Body of pancreas (tissue), 4 donors: Measurements from ENCODE around the gene DNAJC11. TPM values are rescaled to one million over a fixed set of nuclear protein-coding genes. Genes with fewer than 3 reads are reported as not detected.

ENCODE experiments used
- ATAC-seq: fragments of 150-250 bp; one replicate; pipeline ENCODE4 v1.9.1; 2016
- DNase-seq, 4 donors: peaks; one replicate each; pipeline ENCODE4 v3.0.0-alpha.2; 2019
- H3K27ac ChIP-seq, 4 donors: fragments of 200-600 bp; sonication (generic); 1 replicate in 3 of 4; 2 replicates in 1 of 4; pipeline versions ENCODE4 v1.5.1 to v1.6.1; 2016 to 2019; ENCODE audit warnings: mild to moderate bottlenecking in 1 of 4, mixed read lengths in 1 of 4, moderate library complexity in 1 of 4
- H3K27me3 ChIP-seq, 2 donors: fragments of 200-600 bp; sonication (generic); one replicate each; pipeline ENCODE4 v1.6.0; 2016; ENCODE audit warnings: mild to moderate bottlenecking in 1 of 2
- H3K36me3 ChIP-seq, 2 donors: fragments of 200-600 bp; sonication (generic); replicated peaks in 1 of 2; 2 replicates each; pipeline ENCODE4 v1.5.1; 2016; ENCODE audit warnings: low read depth in 2 of 2; ENCODE audit not compliant: insufficient read depth in 1 of 2
- H3K4me1 ChIP-seq: fragments of 200-600 bp; sonication (generic); one replicate; pipeline ENCODE4 v1.6.0; 2016
- H3K4me3 ChIP-seq, 2 donors: fragments of 200-600 bp; sonication (generic); 1 replicate in 1 of 2; 2 replicates in 1 of 2; pipeline ENCODE4 v1.5.1; 2016 to 2019
- H3K9me3 ChIP-seq, 3 donors: fragments of 200-600 bp; sonication (generic); 1 replicate in 2 of 3; 2 replicates in 1 of 3; pipeline ENCODE4 v1.5.1; 2016
- POLR2A ChIP-seq, 3 donors: fragments of 450-650 bp; IDR thresholded peaks; one replicate each; pipeline ENCODE4 v1.6.1; 2016; ENCODE audit warnings: antibody characterized with exemption in 3 of 3, mild to moderate bottlenecking in 2 of 3
- WGBS, 2 donors: methylation state at CpG; one replicate each; pipeline ENCODE4 v1.1.5; 2017; 5-methylcytosine and 5-hydroxymethylcytosine counted together
- intact Hi-C: fragments of 100-400 bp; cut with DNase I; formaldehyde crosslinking; loops from one replicate; pipeline ENCODE4 v1.15.1; 2023
- total RNA-seq, 2 donors: library from RNA; depleted of rRNA; stranded (reverse); fragments of >200 nt; gene quantifications; one replicate each; pipeline ENCODE4 v1.1.0, GENCODE V29; 2016
- TF ChIP-seq, protein P1 (sequence below), 7 experiments: fragments of 450-650 bp in 4 of 7; fragments of 200-600 bp in 3 of 7; sonication (generic) in 3 of 7; IDR thresholded peaks; one replicate each; pipeline ENCODE4 v1.5.1; 2016 to 2019; ENCODE audit warnings: antibody characterized with exemption in 7 of 7

Gene DNAJC11, protein sequence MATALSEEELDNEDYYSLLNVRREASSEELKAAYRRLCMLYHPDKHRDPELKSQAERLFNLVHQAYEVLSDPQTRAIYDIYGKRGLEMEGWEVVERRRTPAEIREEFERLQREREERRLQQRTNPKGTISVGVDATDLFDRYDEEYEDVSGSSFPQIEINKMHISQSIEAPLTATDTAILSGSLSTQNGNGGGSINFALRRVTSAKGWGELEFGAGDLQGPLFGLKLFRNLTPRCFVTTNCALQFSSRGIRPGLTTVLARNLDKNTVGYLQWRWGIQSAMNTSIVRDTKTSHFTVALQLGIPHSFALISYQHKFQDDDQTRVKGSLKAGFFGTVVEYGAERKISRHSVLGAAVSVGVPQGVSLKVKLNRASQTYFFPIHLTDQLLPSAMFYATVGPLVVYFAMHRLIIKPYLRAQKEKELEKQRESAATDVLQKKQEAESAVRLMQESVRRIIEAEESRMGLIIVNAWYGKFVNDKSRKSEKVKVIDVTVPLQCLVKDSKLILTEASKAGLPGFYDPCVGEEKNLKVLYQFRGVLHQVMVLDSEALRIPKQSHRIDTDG
- 10 to 100 TPM; 16.1 to 88.3 TPM for total RNA-seq

DNA sequence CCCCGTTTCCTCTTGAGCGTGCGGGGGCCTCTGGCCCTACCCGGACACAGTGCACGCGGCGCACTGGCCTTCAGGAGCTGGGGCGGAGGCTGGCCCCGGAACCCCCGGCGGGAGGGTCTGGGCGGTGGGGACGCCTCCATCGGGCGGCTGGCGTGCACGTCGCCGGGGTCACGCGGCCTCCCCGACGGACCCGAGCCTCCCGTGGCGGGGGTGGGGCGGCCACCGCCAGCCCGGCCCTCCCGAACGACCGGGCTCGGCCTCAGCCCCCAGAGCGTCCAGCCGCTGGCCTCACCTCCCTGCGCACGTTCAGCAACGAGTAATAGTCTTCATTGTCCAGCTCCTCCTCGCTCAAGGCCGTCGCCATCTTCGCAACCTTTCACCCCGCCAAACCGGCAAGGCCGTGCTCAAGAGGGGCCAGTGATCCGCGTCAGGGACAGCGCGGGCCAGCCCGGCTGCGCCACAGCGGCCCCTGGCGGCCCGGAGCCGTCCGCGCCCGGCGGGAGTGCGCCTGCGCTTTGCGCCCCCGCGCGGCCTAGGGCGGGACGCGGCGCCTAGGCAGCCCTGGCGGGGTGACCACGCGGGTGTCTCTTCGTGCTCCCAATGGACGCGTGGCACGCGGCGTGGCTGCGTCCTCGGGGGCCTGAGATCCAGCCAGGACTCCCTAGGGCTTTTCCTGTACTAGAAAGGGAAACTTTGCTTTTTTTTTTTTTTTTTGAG is at the start of gene DNAJC11:
Gene DNAJC11 (minus strand): TSS at position 380 of the 717 bp plus-strand sequence. CDS start 16 bp downstream, at position 364.
- peak; percentile 99 for ATAC-seq
- peak within 1 kb of the TSS; percentile 36 to 85 (median 81) for H3K27ac ChIP-seq
- H3K27me3 ChIP-seq = no peaks in the 10 kb centered on the region
- DNase-seq = peak; percentile 87 to 91 (median 90)
- H3K4me1 ChIP-seq = peaks cover 23% of the 10 kb centered on the region
- TF ChIP-seq, protein P1, sequence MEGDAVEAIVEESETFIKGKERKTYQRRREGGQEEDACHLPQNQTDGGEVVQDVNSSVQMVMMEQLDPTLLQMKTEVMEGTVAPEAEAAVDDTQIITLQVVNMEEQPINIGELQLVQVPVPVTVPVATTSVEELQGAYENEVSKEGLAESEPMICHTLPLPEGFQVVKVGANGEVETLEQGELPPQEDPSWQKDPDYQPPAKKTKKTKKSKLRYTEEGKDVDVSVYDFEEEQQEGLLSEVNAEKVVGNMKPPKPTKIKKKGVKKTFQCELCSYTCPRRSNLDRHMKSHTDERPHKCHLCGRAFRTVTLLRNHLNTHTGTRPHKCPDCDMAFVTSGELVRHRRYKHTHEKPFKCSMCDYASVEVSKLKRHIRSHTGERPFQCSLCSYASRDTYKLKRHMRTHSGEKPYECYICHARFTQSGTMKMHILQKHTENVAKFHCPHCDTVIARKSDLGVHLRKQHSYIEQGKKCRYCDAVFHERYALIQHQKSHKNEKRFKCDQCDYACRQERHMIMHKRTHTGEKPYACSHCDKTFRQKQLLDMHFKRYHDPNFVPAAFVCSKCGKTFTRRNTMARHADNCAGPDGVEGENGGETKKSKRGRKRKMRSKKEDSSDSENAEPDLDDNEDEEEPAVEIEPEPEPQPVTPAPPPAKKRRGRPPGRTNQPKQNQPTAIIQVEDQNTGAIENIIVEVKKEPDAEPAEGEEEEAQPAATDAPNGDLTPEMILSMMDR (IDR thresholded peaks at IDR 0.05) = peak; percentile 52 to 100 (median 99)
- peak; percentile 19 to 56 (median 53) for TF ChIP-seq POLR2A (IDR thresholded peaks at IDR 0.05)
- H3K9me3 ChIP-seq = no peaks in the 10 kb centered on the region
- no peaks in the 10 kb centered on the region for H3K36me3 ChIP-seq
- peak within 1 kb of the TSS; percentile 51 to 100 for H3K4me3 ChIP-seq
- WGBS, 2 donors = 0% methylated on average over 7 to 65 of the region's 80 CpGs
- intact Hi-C loops = no loop called here

DNA sequence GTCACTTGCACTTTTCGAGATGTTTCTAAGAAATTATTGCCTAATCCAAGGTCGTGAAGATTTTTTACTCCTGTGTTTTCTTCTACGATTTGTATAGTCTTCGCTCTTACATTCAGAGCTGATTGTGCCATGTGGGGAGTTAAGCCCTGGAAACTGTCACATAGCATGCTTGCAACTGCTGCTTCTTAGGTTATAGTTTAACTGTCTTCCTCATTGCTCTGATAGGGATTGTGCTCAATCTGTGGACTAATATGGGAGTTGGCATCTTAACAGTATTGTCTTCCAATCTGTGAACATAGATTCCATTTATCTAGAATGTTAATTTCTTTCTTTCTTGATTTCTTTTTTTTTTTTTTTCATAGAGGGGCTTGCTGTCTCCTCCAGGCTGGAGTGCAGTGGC is 48.9 kb upstream of the DNAJC11 start:
- TF ChIP-seq, protein P1 (IDR thresholded peaks at IDR 0.05) = no peak
- no peak for TF ChIP-seq POLR2A (IDR thresholded peaks at IDR 0.05)
- H3K27me3 ChIP-seq = no peaks in the 10 kb centered on the region
- DNase-seq = no peak
- H3K4me3 ChIP-seq = no peak overlapping the region
- H3K9me3 ChIP-seq = no peaks in the 10 kb centered on the region
- no peaks in the 10 kb centered on the region for H3K36me3 ChIP-seq
- no peak overlapping the region for H3K27ac ChIP-seq
- WGBS, 2 donors = 57 to 66% methylated on average over 4 of the region's 4 CpGs
- no peaks in the 10 kb centered on the region for H3K4me1 ChIP-seq
- intact Hi-C loops = no loop called here
- no peak for ATAC-seq

DNA sequence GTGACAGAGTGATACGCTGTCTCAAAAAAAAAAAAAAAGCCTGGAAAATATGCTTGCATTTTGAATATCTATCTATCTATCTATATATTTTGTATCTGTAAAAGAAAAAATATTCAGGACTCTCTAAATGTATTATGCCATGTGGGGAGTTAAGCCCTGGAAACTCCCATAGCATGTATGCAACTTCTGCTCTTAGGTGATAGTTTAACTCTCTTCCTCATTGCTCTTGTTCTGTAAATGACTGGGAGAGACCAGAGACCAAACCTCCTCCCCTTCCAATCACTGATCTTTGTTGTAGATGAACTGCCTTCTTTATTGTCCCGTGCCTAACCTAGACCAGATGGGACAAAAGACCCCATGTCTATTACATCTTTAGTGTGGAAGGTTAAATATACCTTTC is 46.1 kb upstream of the DNAJC11 start:
- TF ChIP-seq, protein P1 (IDR thresholded peaks at IDR 0.05) = no peak
- TF ChIP-seq POLR2A (IDR thresholded peaks at IDR 0.05) = no peak
- WGBS, 2 donors = 84 to 88% methylated on average over 2 of the region's 2 CpGs
- Histone ChIP-seq H3K4me3 (no peak overlapping the region), H3K36me3 (no peaks in the 10 kb centered on the region), H3K4me1 (no peaks in the 10 kb centered on the region), H3K27me3 (no peaks in the 10 kb centered on the region), H3K9me3 (no peaks in the 10 kb centered on the region), H3K27ac (no peak overlapping the region)
- DNase-seq = no peak
- ATAC-seq = no peak
- intact Hi-C loops = no loop called here

DNA sequence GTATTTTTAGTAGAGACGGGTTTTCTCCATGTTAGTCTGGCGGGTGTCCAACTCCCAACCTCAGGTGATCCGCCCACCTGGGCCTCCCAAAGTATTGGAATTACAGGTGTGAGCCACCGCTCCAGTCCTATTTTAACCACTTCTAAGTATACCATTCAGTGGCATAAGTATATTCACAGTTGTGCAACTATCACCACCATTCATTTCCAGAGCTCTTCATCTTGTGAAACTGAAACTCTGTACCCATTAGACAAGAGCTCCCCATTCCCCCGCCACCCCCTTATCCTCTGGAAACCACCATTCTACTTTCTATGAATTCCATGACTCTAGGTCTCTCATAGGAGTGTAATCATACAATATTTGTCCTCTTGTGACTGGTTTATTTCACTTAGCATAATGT is 43.5 kb upstream of the DNAJC11 start:
- intact Hi-C loops = no loop called here
- DNase-seq = no peak
- no peaks in the 10 kb centered on the region for H3K4me1 ChIP-seq
- no peak overlapping the region for H3K4me3 ChIP-seq
- TF ChIP-seq, protein P1 (IDR thresholded peaks at IDR 0.05) = no peak
- TF ChIP-seq POLR2A (IDR thresholded peaks at IDR 0.05) = no peak
- no peak for ATAC-seq
- H3K27me3 ChIP-seq = no peaks in the 10 kb centered on the region
- H3K27ac ChIP-seq = no peak overlapping the region
- no peaks in the 10 kb centered on the region for H3K36me3 ChIP-seq
- 79 to 89% methylated on average over 5 of the region's 5 CpGs for WGBS, 2 donors
- H3K9me3 ChIP-seq = no peaks in the 10 kb centered on the region
